GM19438 (cell line): Measurements from ENCODE around the gene ZNF474.
"Not testable (repeated sequence)": the region's sequence is repeated elsewhere in the genome, so short reads cannot be mapped to it uniquely, and the experiment has no call there.

Experiments used
- ATAC-seq: cut with Tn5 transposase; IDR thresholded peaks from one replicate; pipeline ENCODE4 v1.9.1; 2021; ENCODE audit warnings: low read depth; ENCODE audit not compliant: unreplicated experiment

ZNF474 gene

GRCh38 chr5:122129306-122129705 lies at the start of gene ZNF474:
ZNF474 (plus strand) TSS chr5:122129546; CDS start chr5:122151991, 22,445 bp downstream.
- no peak for ATAC-seq

GRCh38 chr5:122081541-122081940 lies 47.8 kb upstream of the ZNF474 start:
- ATAC-seq, result no peak

- ATAC-seq, result no peak
Observed at GRCh38 chr5:122083535-122083934, 45.8 kb upstream of the ZNF474 start.

- no peak for ATAC-seq
Observed at GRCh38 chr5:122085041-122085440, 44.3 kb upstream of the ZNF474 start.

GRCh38 chr5:122089096-122090013 lies 40.0 kb upstream of the ZNF474 start:
- ATAC-seq, result no peak

GRCh38 chr5:122091936-122092600 lies 37.3 kb upstream of the ZNF474 start:
- no peak for ATAC-seq

GRCh38 chr5:122093415-122094180 lies 35.7 kb upstream of the ZNF474 start:
- no peak for ATAC-seq

- ATAC-seq, result not testable (repeated sequence)
Observed at GRCh38 chr5:122094251-122094650, 35.1 kb upstream of the ZNF474 start.

GRCh38 chr5:122095158-122095557 lies 34.2 kb upstream of the ZNF474 start:
- ATAC-seq, result no peak

GRCh38 chr5:122097391-122097790 lies 32.0 kb upstream of the ZNF474 start:
- no peak for ATAC-seq

GRCh38 chr5:122099060-122099790 lies 30.1 kb upstream of the ZNF474 start:
- ATAC-seq, result no peak

- no peak for ATAC-seq
Observed at GRCh38 chr5:122101636-122102285, 27.6 kb upstream of the ZNF474 start.

GRCh38 chr5:122102825-122103224 lies 26.5 kb upstream of the ZNF474 start:
- no peak for ATAC-seq

- no peak for ATAC-seq
Observed at GRCh38 chr5:122105909-122106308, 23.4 kb upstream of the ZNF474 start.

- no peak for ATAC-seq
Observed at GRCh38 chr5:122107016-122107415, 22.3 kb upstream of the ZNF474 start.

GRCh38 chr5:122110987-122111386 lies 18.4 kb upstream of the ZNF474 start:
- no peak for ATAC-seq

- ATAC-seq, result no peak
Observed at GRCh38 chr5:122111460-122111859, 17.9 kb upstream of the ZNF474 start.

GRCh38 chr5:122112063-122112462 lies 17.3 kb upstream of the ZNF474 start:
- no peak for ATAC-seq

GRCh38 chr5:122112733-122113558 lies 16.4 kb upstream of the ZNF474 start:
- ATAC-seq, result no peak
